HepG2 (cell line): ENCODE measurements around the gene CITED2. TPM values are rescaled to one million over a fixed set of nuclear protein-coding genes. Genes with fewer than 3 reads are reported as not detected.

Experiments used
- CEBPG ChIP-seq: IDR thresholded peaks from 2 replicates; pipeline ENCODE4 v1.6.1; 2016
- EP300 ChIP-seq, 3 experiments: sonication (generic) in 1 of 3; formaldehyde crosslinking in 1 of 3; IDR thresholded peaks; 2 replicates each; pipeline versions ENCODE4 v1.5.1 to v1.6.1; 2011 to 2020; ENCODE audit warnings: low read depth in 2 of 3, low read length in 2 of 3, borderline replicate concordance in 1 of 3, improper control_type of control experiment in 1 of 3, mild to moderate bottlenecking in 1 of 3, missing genetic modification reagents in 1 of 3, moderate library complexity in 1 of 3
- FLYWCH1 ChIP-seq: sonication (generic); formaldehyde crosslinking; IDR thresholded peaks from 2 replicates; pipeline ENCODE4 v1.8.1; 2023; ENCODE audit warnings: mild to moderate bottlenecking, missing genetic modification reagents
- HMGA1 ChIP-seq: sonication (generic); formaldehyde crosslinking; conservative IDR thresholded peaks from 2 replicates; pipeline ENCODE4 v1.4.0; 2020; ENCODE audit warnings: missing genetic modification reagents
- MTA1 ChIP-seq: sonication (generic); formaldehyde crosslinking; IDR thresholded peaks from 2 replicates; pipeline ENCODE4 v1.4.0; 2020; ENCODE audit warnings: missing genetic modification reagents, mild to moderate bottlenecking, borderline replicate concordance
- NFE2 ChIP-seq: sonication (generic); formaldehyde crosslinking; IDR thresholded peaks from 2 replicates; pipeline ENCODE4 v1.4.0; 2020; ENCODE audit warnings: missing genetic modification reagents
- NR3C1 ChIP-seq: sonication (generic); formaldehyde crosslinking; IDR thresholded peaks from 2 replicates; pipeline ENCODE4 v1.4.0; 2020; ENCODE audit warnings: missing genetic modification reagents
- SRSF1 ChIP-seq: fragments of 200-400 bp; formaldehyde crosslinking; optimal IDR thresholded peaks from 2 replicates; pipeline ENCODE3; 2017; ENCODE audit warnings: mild to moderate bottlenecking, low read depth, low read length, moderate library complexity
- TAF15 ChIP-seq: fragments of 200-400 bp; formaldehyde crosslinking; IDR thresholded peaks from one replicate; pipeline ENCODE4 v1.6.1; 2018; ENCODE audit warnings: mild to moderate bottlenecking, low read depth, low read length; ENCODE audit not compliant: poor library complexity, severe bottlenecking
- ZNF10 ChIP-seq: sonication (generic); formaldehyde crosslinking; IDR thresholded peaks from 2 replicates; pipeline ENCODE4 v1.4.0; 2020; ENCODE audit warnings: mild to moderate bottlenecking, low read depth, missing genetic modification reagents, borderline replicate concordance
- ZNF605 ChIP-seq: sonication (generic); formaldehyde crosslinking; IDR thresholded peaks from 2 replicates; pipeline ENCODE4 v1.8.0; 2022; ENCODE audit warnings: mild to moderate bottlenecking, missing genetic modification reagents
- ZNF746 ChIP-seq: sonication (generic); formaldehyde crosslinking; IDR thresholded peaks from 2 replicates; pipeline ENCODE4 v1.8.0; 2022; ENCODE audit warnings: mild to moderate bottlenecking, missing genetic modification reagents
- ZNF891 ChIP-seq: sonication (generic); formaldehyde crosslinking; IDR thresholded peaks from 2 replicates; pipeline ENCODE4 v1.5.0; 2020; ENCODE audit warnings: mild to moderate bottlenecking, missing genetic modification reagents
- ZSCAN22 ChIP-seq: sonication (generic); formaldehyde crosslinking; IDR thresholded peaks from 2 replicates; pipeline ENCODE4 v1.4.0; 2020; ENCODE audit warnings: mild to moderate bottlenecking, missing genetic modification reagents
- polyA plus RNA-seq, 8 experiments: library from polyadenylated mRNA; depleted of rRNA in 3 of 8; stranded (reverse) in 7 of 8; unstranded in 1 of 8; fragments of >200 nt; fragmentation: Illumina TruSeq in 4 of 8; extraction: Trizol in 4 of 8; gene quantifications; 2 replicates each; pipeline versions ENCODE4 v1.2.1 to v1.2.3, GENCODE V29; 2011 to 2016; ENCODE audit warnings: low read depth in 4 of 8, missing spikeins in 1 of 8, mixed read lengths in 1 of 8; ENCODE audit not compliant: insufficient read depth in 1 of 8
- total RNA-seq, 5 experiments: library from RNA; depleted of rRNA; stranded (reverse); fragments of >200 nt; fragmentation: Illumina TruSeq; extraction: Trizol; gene quantifications; 2 replicates each; pipeline ENCODE4 v1.2.3, GENCODE V29; 2016; ENCODE audit warnings: low read depth in 1 of 5
- TF ChIP-seq, protein P1 (sequence below): sonication (generic); formaldehyde crosslinking; IDR thresholded peaks from 2 replicates; pipeline ENCODE4 v1.4.0; 2020; ENCODE audit warnings: missing genetic modification reagents
- TF ChIP-seq, protein P2 (sequence below): IDR thresholded peaks from 2 replicates; pipeline ENCODE4 v1.6.1; 2016; ENCODE audit warnings: control low read depth
- TF ChIP-seq, protein P3 (sequence below): sonication (generic); formaldehyde crosslinking; IDR thresholded peaks from 2 replicates; pipeline ENCODE4 v1.8.1; 2023; ENCODE audit warnings: missing genetic modification reagents, mild to moderate bottlenecking, borderline replicate concordance
- TF ChIP-seq, protein P4 (sequence below): sonication (generic); formaldehyde crosslinking; IDR thresholded peaks from 2 replicates; pipeline ENCODE4 v1.5.0; 2020; ENCODE audit warnings: mild to moderate bottlenecking, missing genetic modification reagents, moderate library complexity
- TF ChIP-seq, protein P5 (sequence below): sonication (generic); formaldehyde crosslinking; IDR thresholded peaks from 2 replicates; pipeline ENCODE4 v1.5.0; 2020; ENCODE audit warnings: mild to moderate bottlenecking, missing genetic modification reagents, borderline replicate concordance

The CITED2 gene
- total and polyA plus RNA-seq, 2 of the 13 experiments (the other 11 are each of a cell fraction or from before 2014, with no cell fraction given) = 17.6 to 57.2 TPM

DNA sequence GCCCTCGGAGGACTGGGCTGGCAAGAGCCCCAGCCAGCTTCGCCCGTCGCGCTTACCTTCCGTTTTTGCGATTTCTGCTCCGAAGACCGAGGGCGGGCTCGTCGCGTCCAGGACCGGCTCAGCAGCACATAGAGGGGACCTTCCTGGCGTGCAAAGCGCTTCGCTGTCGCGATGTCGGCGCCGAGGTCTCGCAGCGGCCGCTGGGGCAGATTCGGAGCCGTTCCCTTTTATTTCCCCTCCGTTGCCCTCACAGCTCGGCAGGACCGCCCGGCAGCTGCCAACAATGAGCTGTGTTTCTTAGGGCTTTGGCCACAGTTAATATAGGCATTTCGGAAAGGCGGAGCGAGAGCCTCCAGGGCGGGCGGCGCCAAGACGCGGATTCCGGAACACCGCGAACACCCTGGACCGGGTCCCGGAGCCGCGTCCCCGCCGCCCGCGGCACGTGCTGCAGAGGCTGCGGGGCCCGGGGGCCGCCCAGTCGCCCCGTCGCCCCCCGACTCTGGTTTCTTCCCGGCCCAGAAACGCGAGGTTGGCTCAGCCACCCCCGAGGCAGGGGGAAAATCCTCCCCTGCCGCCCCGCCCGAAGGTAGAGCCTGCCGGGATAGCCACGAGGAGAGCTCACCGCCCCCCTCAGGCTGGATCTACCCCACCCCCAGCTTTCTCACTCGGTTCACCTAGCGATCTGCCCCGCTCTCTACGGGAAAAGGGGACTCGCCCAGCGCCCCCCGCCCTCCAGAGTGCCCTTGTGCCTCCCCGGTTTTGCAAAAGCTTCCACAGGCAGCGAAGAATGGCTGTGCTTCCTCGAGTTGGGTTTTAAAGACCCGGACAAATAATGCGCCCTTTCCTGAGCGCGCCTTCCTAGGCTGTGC is at the start of gene CITED2 (continued):
- TF ChIP-seq, protein P1, sequence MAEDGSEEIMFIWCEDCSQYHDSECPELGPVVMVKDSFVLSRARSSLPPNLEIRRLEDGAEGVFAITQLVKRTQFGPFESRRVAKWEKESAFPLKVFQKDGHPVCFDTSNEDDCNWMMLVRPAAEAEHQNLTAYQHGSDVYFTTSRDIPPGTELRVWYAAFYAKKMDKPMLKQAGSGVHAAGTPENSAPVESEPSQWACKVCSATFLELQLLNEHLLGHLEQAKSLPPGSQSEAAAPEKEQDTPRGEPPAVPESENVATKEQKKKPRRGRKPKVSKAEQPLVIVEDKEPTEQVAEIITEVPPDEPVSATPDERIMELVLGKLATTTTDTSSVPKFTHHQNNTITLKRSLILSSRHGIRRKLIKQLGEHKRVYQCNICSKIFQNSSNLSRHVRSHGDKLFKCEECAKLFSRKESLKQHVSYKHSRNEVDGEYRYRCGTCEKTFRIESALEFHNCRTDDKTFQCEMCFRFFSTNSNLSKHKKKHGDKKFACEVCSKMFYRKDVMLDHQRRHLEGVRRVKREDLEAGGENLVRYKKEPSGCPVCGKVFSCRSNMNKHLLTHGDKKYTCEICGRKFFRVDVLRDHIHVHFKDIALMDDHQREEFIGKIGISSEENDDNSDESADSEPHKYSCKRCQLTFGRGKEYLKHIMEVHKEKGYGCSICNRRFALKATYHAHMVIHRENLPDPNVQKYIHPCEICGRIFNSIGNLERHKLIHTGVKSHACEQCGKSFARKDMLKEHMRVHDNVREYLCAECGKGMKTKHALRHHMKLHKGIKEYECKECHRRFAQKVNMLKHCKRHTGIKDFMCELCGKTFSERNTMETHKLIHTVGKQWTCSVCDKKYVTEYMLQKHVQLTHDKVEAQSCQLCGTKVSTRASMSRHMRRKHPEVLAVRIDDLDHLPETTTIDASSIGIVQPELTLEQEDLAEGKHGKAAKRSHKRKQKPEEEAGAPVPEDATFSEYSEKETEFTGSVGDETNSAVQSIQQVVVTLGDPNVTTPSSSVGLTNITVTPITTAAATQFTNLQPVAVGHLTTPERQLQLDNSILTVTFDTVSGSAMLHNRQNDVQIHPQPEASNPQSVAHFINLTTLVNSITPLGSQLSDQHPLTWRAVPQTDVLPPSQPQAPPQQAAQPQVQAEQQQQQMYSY (CRISPR knock-in tag) = peak; percentile 99
- TF ChIP-seq, protein P2, sequence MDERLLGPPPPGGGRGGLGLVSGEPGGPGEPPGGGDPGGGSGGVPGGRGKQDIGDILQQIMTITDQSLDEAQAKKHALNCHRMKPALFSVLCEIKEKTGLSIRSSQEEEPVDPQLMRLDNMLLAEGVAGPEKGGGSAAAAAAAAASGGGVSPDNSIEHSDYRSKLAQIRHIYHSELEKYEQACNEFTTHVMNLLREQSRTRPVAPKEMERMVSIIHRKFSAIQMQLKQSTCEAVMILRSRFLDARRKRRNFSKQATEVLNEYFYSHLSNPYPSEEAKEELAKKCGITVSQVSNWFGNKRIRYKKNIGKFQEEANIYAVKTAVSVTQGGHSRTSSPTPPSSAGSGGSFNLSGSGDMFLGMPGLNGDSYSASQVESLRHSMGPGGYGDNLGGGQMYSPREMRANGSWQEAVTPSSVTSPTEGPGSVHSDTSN = no peak
- peak; percentile 92 for TF ChIP-seq ZSCAN22 (CRISPR knock-in tag)
- peak; percentile 49 to 56; a peak in 2 of 4 replicates for TF ChIP-seq EP300 (IDR thresholded peaks at IDR 0.05; ENCODE audit: low read depth in 2 of 2, low read length in 2 of 2)
- peak; percentile 84 for TF ChIP-seq EP300 (CRISPR knock-in tag; IDR thresholded peaks at IDR 0.05; ENCODE audit: borderline replicate concordance)
- TF ChIP-seq, protein P3, sequence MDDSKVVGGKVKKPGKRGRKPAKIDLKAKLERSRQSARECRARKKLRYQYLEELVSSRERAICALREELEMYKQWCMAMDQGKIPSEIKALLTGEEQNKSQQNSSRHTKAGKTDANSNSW (CRISPR knock-in tag) = peak; percentile 87
- peak; percentile 84 for TF ChIP-seq ZNF746
- TF ChIP-seq NR3C1 = no peak
- peak; percentile 61; the same call in 1 of the 2 replicates for TF ChIP-seq CEBPG (CRISPR knock-in tag)
- TF ChIP-seq HMGA1 = no peak
- TF ChIP-seq TAF15 = peak; percentile 78
- peak; percentile 92 for TF ChIP-seq ZNF891 (CRISPR knock-in tag)
- 0 out of 2 replicates have a peak, but pooled peaks have one; percentile 36 for TF ChIP-seq NFE2 (CRISPR knock-in tag)
- TF ChIP-seq SRSF1 = no peak
- peak; percentile 96 for TF ChIP-seq FLYWCH1 (CRISPR knock-in tag)
- no peak for TF ChIP-seq ZNF10 (CRISPR knock-in tag)
- TF ChIP-seq, protein P4, sequence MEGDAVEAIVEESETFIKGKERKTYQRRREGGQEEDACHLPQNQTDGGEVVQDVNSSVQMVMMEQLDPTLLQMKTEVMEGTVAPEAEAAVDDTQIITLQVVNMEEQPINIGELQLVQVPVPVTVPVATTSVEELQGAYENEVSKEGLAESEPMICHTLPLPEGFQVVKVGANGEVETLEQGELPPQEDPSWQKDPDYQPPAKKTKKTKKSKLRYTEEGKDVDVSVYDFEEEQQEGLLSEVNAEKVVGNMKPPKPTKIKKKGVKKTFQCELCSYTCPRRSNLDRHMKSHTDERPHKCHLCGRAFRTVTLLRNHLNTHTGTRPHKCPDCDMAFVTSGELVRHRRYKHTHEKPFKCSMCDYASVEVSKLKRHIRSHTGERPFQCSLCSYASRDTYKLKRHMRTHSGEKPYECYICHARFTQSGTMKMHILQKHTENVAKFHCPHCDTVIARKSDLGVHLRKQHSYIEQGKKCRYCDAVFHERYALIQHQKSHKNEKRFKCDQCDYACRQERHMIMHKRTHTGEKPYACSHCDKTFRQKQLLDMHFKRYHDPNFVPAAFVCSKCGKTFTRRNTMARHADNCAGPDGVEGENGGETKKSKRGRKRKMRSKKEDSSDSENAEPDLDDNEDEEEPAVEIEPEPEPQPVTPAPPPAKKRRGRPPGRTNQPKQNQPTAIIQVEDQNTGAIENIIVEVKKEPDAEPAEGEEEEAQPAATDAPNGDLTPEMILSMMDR (CRISPR knock-in tag) = peak; percentile 41; the same call in 1 of the 2 replicates
- peak; percentile 96 for TF ChIP-seq ZNF605 (CRISPR knock-in tag)
- TF ChIP-seq MTA1 (CRISPR knock-in tag) = peak; percentile 57; the same call in 1 of the 2 replicates
- TF ChIP-seq, protein P5, sequence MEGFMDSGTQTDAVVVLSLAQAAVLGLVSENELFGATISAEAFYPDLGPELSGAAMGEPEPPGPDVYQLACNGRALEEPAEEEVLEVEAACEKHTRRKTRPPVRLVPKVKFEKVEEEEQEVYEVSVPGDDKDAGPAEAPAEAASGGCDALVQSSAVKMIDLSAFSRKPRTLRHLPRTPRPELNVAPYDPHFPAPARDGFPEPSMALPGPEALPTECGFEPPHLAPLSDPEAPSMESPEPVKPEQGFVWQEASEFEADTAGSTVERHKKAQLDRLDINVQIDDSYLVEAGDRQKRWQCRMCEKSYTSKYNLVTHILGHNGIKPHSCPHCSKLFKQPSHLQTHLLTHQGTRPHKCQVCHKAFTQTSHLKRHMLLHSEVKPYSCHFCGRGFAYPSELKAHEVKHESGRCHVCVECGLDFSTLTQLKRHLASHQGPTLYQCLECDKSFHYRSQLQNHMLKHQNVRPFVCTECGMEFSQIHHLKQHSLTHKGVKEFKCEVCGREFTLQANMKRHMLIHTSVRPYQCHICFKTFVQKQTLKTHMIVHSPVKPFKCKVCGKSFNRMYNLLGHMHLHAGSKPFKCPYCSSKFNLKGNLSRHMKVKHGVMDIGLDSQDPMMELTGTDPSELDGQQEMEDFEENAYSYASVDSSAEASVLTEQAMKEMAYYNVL (CRISPR knock-in tag) = peak; percentile 90
